GM23248 (cell line): ENCODE measurements around the gene PTPN20.
"Not testable (repeated sequence)": the region's sequence is repeated elsewhere in the genome, so short reads cannot be mapped to it uniquely, and the experiment has no call there.

Experiments used
- EZH2 ChIP-seq: fragments of 200-600 bp; sonication (generic); IDR thresholded peaks from 2 replicates; pipeline ENCODE4 v1.6.1; 2018; ENCODE audit warnings: antibody characterized with exemption, mild to moderate bottlenecking; ENCODE audit not compliant: insufficient read depth, poor library complexity, severe bottlenecking
- EZH2phosphoT487 ChIP-seq: fragments of 200-600 bp; sonication (generic); IDR thresholded peaks from 2 replicates; pipeline ENCODE4 v1.6.1; 2018; ENCODE audit warnings: antibody characterized with exemption, moderate library complexity, mild to moderate bottlenecking, low read depth; ENCODE audit not compliant: insufficient read depth

DNA sequence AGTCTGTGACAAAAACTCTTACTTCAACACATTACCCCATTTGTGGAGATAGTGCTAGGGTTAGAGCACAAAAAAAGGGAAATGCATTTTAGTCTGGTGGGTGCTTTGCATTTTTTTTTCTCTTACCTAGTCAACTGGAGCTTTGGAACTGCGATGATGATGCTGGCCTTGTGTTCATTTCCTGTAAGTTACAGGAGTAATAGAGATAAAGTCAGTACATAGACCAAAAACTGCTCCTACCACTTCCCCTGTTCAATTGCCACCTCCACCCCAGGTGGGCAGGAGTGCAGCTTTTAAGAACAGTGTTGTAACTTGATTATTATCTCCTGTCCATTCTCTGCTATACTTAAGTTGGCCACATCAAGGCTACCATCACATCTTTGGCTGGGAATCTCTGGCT lies 29.9 kb downstream of the PTPN20 start:
- TF ChIP-seq EZH2phosphoT487, EZH2: not testable (repeated sequence)
